ENCODE results near the gene FGF14. TPM values are rescaled to one million over a fixed set of nuclear protein-coding genes. Genes with fewer than 3 reads are reported as not detected.
A peak's percentile ranks its signal among the peaks of the same experiment; 100 is the strongest.
"Not testable (repeated sequence)": the region's sequence is repeated elsewhere in the genome, so short reads cannot be mapped to it uniquely, and the experiment has no call there.

Gene FGF14
- total RNA-seq, 1 donor from 2014 or later, result not detected

- peak; percentile 32 for TF ChIP-seq CTCF (IDR thresholded peaks at IDR 0.05; ENCODE audit: insufficient read depth, low read length, poor library complexity, severe bottlenecking)
- H3K36me3 ChIP-seq (ENCODE audit: control insufficient read depth, insufficient read depth, low read length), result no peaks in the 10 kb centered on the region
- no peak overlapping the region for H3K4me3 ChIP-seq (ENCODE audit: low read depth, low read length)
- no peaks in the 10 kb centered on the region for H3K27me3 ChIP-seq (ENCODE audit: control insufficient read depth, insufficient read depth, low read length)
- DNase-seq (ENCODE audit: low read depth), result no peak
These were observed 310.6 kb downstream of the FGF14 start for GRCh38 chr13:102091231-102091630.

GRCh38 chr13:102090532-102090931 lies 311.3 kb downstream of the FGF14 start:
- TF ChIP-seq CTCF (IDR thresholded peaks at IDR 0.05; ENCODE audit: insufficient read depth, low read length, poor library complexity, severe bottlenecking), result no peak
- H3K27me3 ChIP-seq (ENCODE audit: control insufficient read depth, insufficient read depth, low read length), result no peaks in the 10 kb centered on the region
- no peaks in the 10 kb centered on the region for H3K36me3 ChIP-seq (ENCODE audit: control insufficient read depth, insufficient read depth, low read length)
- DNase-seq (ENCODE audit: low read depth), result no peak
- H3K4me3 ChIP-seq (ENCODE audit: low read depth, low read length), result no peak overlapping the region

DNA sequence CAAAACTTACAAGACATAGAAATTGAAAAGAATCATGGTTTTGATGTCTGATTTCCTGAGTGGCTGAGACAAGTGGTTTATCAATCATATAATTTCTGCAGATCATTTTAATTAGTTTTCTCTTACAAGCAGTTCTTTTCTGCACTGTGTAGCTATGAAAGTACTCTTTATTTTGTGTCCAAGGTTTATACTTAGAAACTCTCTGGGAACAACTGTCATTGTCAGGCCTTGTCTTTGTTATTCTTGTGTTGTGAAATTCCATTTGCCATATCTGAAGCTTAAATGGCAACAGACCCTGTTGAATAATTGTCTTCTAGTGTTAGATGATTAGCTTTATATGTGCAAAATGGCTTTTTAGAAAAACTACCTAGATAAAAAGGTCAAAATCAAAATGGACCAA lies 312.1 kb downstream of the FGF14 start:
- Histone ChIP-seq H3K4me3 (ENCODE audit: low read depth, low read length) (no peak overlapping the region), H3K36me3 (ENCODE audit: control insufficient read depth, insufficient read depth, low read length) (no peaks in the 10 kb centered on the region), H3K27me3 (ENCODE audit: control insufficient read depth, insufficient read depth, low read length) (no peaks in the 10 kb centered on the region)
- no peak for DNase-seq (ENCODE audit: low read depth)
- no peak for TF ChIP-seq CTCF (IDR thresholded peaks at IDR 0.05; ENCODE audit: insufficient read depth, low read length, poor library complexity, severe bottlenecking)

DNA sequence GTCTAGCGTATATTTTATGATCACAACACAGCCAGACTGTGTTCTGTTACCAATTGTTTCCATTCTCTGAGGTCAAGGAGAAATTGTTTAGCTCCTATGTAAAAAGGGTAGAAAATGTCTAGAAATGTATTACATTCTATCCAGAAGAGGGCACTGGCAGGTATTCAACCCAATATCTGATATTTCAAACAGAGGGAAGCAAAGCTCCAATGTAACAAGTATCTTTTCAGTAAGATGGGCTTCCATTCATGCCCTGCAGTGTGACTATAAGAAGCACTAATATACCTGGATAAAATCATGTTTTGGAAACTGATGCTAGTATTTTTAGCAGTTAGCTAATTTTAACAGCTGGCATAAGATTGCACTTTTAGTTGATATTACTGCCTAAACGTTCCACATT lies 312.7 kb downstream of the FGF14 start:
- no peak for DNase-seq (ENCODE audit: low read depth)
- no peak overlapping the region for H3K4me3 ChIP-seq (ENCODE audit: low read depth, low read length)

GRCh38 chr13:102073251-102073650 lies 328.6 kb downstream of the FGF14 start:
- TF ChIP-seq CTCF (IDR thresholded peaks at IDR 0.05; ENCODE audit: insufficient read depth, low read length, poor library complexity, severe bottlenecking), result no peak
- no peaks in the 10 kb centered on the region for H3K36me3 ChIP-seq (ENCODE audit: control insufficient read depth, insufficient read depth, low read length)
- no peak overlapping the region for H3K4me3 ChIP-seq (ENCODE audit: low read depth, low read length)
- H3K27me3 ChIP-seq (ENCODE audit: control insufficient read depth, insufficient read depth, low read length), result no peaks in the 10 kb centered on the region
- no peak for DNase-seq (ENCODE audit: low read depth)

More for the DNA sequence above, 312.7 kb downstream of the FGF14 start:
- TF ChIP-seq CTCF (IDR thresholded peaks at IDR 0.05; ENCODE audit: insufficient read depth, low read length, poor library complexity, severe bottlenecking), result peak; percentile 41
- Histone ChIP-seq H3K36me3 (ENCODE audit: control insufficient read depth, insufficient read depth, low read length) (no peaks in the 10 kb centered on the region), H3K27me3 (ENCODE audit: control insufficient read depth, insufficient read depth, low read length) (no peaks in the 10 kb centered on the region)

GRCh38 chr13:102071711-102072110 lies 330.1 kb downstream of the FGF14 start:
- no peaks in the 10 kb centered on the region for H3K36me3 ChIP-seq (ENCODE audit: control insufficient read depth, insufficient read depth, low read length)
- H3K4me3 ChIP-seq (ENCODE audit: low read depth, low read length), result no peak overlapping the region
- no peaks in the 10 kb centered on the region for H3K27me3 ChIP-seq (ENCODE audit: control insufficient read depth, insufficient read depth, low read length)
- TF ChIP-seq CTCF (IDR thresholded peaks at IDR 0.05; ENCODE audit: insufficient read depth, low read length, poor library complexity, severe bottlenecking), result no peak
- DNase-seq (ENCODE audit: low read depth), result no peak

DNA sequence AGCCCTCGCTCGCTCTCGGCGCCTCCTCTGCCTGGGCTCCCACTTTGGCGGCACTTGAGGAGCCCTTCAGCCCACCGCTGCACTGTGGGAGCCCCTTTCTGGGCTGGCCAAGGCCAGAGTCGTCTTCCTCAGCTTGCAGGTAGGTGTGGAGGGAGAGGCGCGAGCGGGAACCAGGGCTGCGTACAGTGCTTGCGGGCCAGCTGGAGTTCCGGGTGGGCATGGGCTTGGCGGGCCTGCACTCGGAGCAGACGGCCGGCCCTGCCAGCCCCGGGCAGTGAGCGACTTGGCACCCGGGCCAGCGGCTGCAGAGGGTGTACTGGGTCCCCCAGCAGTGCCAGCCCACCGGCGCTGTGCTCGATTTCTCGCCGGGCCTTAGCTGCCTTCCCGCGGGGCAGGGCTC lies 333.5 kb downstream of the FGF14 start:
- not testable (repeated sequence) for H3K4me3 ChIP-seq (ENCODE audit: low read depth, low read length); H3K36me3 ChIP-seq (ENCODE audit: control insufficient read depth, insufficient read depth, low read length); H3K27me3 ChIP-seq (ENCODE audit: control insufficient read depth, insufficient read depth, low read length); DNase-seq (ENCODE audit: low read depth)
